Calu3 (cell line): ENCODE results near the gene EFNB1. TPM values are rescaled to one million over a fixed set of nuclear protein-coding genes. Genes with fewer than 3 reads are reported as not detected.
"Not testable (repeated sequence)": the region's sequence is repeated elsewhere in the genome, so short reads cannot be mapped to it uniquely, and the experiment has no call there.

ENCODE experiments used
- BruUV-seq: library from RNA; stranded (reverse); fragments of 400-500 nt; replicated peaks from 2 replicates; lab custom pipeline; 2021; lab: Mats Ljungman, UMichigan
- CTCF ChIA-PET: fragments of 300-600 bp; sonication (Branson Sonifier 250); formaldehyde crosslinking; loops from one replicate; lab custom pipeline; 2022; ENCODE audit warnings: antibody characterized with exemption; lab: Charles Lee
- DNase-seq: peaks from one replicate; pipeline ENCODE4 v3.0.0; 2022
- H3K27ac Mint-ChIP-seq: one replicate; pipeline ENCODE4 v1.8.0; 2022; ENCODE audit warnings: mixed read lengths; ENCODE audit not compliant: unreplicated experiment
- H3K27me3 Mint-ChIP-seq: one replicate; pipeline ENCODE4 v1.8.0; 2022; ENCODE audit warnings: mixed read lengths; ENCODE audit not compliant: unreplicated experiment
- H3K36me3 Mint-ChIP-seq: one replicate; pipeline ENCODE4 v1.8.0; 2022; ENCODE audit warnings: mild to moderate bottlenecking, moderate library complexity, mixed read lengths; ENCODE audit not compliant: insufficient read depth, unreplicated experiment
- H3K4me1 Mint-ChIP-seq: one replicate; pipeline ENCODE4 v1.8.0; 2022; ENCODE audit warnings: mild to moderate bottlenecking, low read depth, mixed read lengths; ENCODE audit not compliant: unreplicated experiment
- H3K4me3 Mint-ChIP-seq: one replicate; pipeline ENCODE4 v1.8.0; 2022; ENCODE audit warnings: mild to moderate bottlenecking, low read depth, moderate library complexity, mixed read lengths; ENCODE audit not compliant: unreplicated experiment
- H3K9me3 Mint-ChIP-seq: one replicate; pipeline ENCODE4 v1.8.0; 2022; ENCODE audit warnings: low read depth, mixed read lengths; ENCODE audit not compliant: unreplicated experiment
- intact Hi-C: fragments of 100-400 bp; cut with micrococcal nuclease; formaldehyde crosslinking; loops from one replicate; pipeline ENCODE4 v1.10.0; 2022; ENCODE audit not compliant: unreplicated experiment
- total RNA-seq: library from RNA; stranded (reverse); gene quantifications from 2 replicates; pipeline ENCODE4 v1.2.3, GENCODE V29; 2022
- TF ChIP-seq, protein P1 (sequence below): fragments of 200-600 bp; IDR thresholded peaks from one replicate; pipeline ENCODE4 v1.8.0; 2022; ENCODE audit warnings: antibody characterized with exemption; ENCODE audit not compliant: unreplicated experiment

The EFNB1 gene
- total RNA-seq, 1 experiment from 2014 or later = 12.6 TPM

DNA sequence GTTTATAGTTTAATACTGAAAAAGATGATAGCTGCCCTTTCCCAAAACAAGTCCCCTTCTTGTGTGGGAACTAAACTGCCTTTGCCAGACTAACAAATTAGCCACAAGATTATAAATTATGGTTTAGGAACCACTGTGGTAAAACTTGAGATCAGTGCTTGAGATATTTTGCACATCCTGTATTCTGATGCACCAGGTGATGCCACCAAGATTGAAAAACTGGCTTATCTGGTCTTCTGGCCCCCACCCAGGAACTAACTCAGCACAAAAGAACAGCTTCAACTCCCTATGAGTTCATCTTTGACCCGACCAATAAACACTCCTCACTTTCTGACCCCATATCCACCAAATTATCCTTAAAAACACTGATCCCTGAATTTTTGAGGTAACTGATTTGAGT lies 36.7 kb upstream of the EFNB1 start:
- no TSS peak for BruUV-seq
- TF ChIP-seq, protein P1, sequence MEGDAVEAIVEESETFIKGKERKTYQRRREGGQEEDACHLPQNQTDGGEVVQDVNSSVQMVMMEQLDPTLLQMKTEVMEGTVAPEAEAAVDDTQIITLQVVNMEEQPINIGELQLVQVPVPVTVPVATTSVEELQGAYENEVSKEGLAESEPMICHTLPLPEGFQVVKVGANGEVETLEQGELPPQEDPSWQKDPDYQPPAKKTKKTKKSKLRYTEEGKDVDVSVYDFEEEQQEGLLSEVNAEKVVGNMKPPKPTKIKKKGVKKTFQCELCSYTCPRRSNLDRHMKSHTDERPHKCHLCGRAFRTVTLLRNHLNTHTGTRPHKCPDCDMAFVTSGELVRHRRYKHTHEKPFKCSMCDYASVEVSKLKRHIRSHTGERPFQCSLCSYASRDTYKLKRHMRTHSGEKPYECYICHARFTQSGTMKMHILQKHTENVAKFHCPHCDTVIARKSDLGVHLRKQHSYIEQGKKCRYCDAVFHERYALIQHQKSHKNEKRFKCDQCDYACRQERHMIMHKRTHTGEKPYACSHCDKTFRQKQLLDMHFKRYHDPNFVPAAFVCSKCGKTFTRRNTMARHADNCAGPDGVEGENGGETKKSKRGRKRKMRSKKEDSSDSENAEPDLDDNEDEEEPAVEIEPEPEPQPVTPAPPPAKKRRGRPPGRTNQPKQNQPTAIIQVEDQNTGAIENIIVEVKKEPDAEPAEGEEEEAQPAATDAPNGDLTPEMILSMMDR = no peak
- Mint-ChIP-seq H3K36me3 (no peaks in the 10 kb centered on the region), H3K27me3 (peaks cover 82% of the 10 kb centered on the region), H3K4me3 (no peak overlapping the region), H3K4me1 (no peaks in the 10 kb centered on the region), H3K27ac (no peak overlapping the region), H3K9me3 (no peaks in the 10 kb centered on the region)
- DNase-seq = no peak
- intact Hi-C loops = no loop called here
- CTCF ChIA-PET = no interaction called here

DNA sequence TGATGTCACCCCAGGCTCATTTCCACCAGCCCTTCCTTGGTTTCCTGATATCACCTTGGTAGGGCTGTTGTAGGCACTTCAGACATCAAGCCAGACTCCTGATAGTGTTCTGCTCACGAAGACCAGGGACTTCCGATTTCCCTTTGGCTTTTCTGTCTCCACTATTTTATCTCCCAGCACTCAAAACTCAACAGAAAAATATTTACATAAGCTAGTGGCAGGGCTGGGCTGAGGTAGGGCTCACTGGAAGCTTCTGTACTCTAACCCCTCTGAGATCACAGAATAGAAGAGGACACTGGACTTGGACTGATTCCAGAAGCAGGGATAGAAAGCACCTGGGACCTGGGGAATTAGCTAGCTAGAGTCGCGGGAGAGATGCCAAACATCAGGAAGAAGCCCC lies 34.4 kb upstream of the EFNB1 start:
- peaks cover 87% of the 10 kb centered on the region for H3K27me3 Mint-ChIP-seq
- TF ChIP-seq, protein P1 = no peak
- no peak overlapping the region for H3K4me3 Mint-ChIP-seq
- no peak overlapping the region for H3K27ac Mint-ChIP-seq
- no peaks in the 10 kb centered on the region for H3K4me1 Mint-ChIP-seq
- no peak for DNase-seq
- BruUV-seq = no TSS peak
- intact Hi-C loops = no loop called here
- no peaks in the 10 kb centered on the region for H3K36me3 Mint-ChIP-seq
- H3K9me3 Mint-ChIP-seq = peaks cover 7% of the 10 kb centered on the region
- CTCF ChIA-PET = no interaction called here

DNA sequence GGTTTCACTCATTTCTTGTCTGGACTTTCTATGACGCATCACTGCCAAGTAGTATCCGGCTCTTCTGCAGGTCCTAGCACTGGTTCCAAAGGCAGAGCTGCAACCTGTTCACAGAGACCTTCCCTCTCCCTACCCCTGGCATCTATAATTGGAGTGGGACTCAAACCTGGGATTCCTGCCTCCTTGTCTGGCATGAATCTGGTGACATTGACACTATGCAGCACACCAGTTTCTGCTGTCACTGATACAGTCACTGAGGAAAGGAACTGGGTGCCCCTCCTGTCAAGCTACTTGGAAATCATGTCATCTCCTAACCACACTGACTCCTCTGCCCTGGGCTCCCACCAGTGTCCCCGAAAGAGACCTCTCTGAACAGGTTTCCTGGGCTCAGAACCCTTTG lies 33.1 kb upstream of the EFNB1 start:
- Mint-ChIP-seq H3K4me1 (no peaks in the 10 kb centered on the region), H3K9me3 (peaks cover 12% of the 10 kb centered on the region), H3K4me3 (no peak overlapping the region), H3K27me3 (peaks cover 87% of the 10 kb centered on the region), H3K36me3 (no peaks in the 10 kb centered on the region), H3K27ac (no peak overlapping the region)
- CTCF ChIA-PET = no interaction called here
- BruUV-seq = no TSS peak
- intact Hi-C loops = no loop called here
- no peak for DNase-seq
- TF ChIP-seq, protein P1 = no peak

DNA sequence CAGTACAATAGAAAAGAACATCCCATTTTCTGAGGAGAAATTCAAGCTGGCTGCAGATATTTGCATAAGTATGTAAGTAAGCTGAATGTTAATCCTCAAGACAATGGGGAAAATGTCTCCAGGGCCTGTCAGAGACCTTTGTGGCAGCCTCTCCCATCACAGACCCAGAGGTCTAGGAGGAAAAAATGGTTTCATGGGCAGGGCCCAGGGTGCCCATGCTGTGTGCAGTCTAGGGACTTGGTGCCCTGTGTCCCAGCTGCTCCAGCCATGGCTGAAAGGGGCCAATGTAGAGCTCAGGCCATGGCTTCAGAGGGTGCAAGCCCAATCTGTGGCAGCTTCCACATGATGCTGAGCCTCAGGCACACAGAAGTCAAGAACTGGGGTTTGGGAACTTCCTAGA lies 30.4 kb upstream of the EFNB1 start:
- BruUV-seq, CTCF ChIA-PET: not testable (repeated sequence)

DNA sequence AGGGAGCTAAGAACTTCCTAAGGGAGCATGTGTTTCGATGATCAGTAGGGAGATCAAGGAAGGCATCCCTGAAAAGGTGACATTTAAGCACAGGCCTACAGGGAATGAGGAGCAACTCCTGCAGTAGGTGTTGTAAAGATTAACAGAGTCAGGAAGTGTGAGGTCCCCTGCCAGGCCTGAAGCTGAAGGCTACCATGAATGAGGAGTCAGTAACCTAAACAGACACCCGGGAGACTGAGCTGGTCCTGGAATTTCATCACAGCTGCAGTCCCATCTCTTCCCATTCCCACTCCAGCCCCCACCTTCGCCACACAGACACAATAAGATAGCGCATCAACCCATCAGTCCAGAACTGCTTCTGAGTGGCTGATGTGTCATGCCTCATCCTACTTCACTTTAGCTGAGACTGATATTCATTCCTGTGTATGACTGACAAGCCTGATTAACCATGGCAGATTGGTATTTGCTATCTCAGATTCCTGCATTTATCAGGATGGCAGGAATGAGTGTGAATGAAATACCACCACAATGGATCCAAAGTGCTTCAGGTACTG lies 27.0 kb upstream of the EFNB1 start:
- H3K27ac Mint-ChIP-seq = no peak overlapping the region
- H3K9me3 Mint-ChIP-seq = peaks cover 12% of the 10 kb centered on the region
- TF ChIP-seq, protein P1 = no peak
- H3K36me3 Mint-ChIP-seq = no peaks in the 10 kb centered on the region
- no peak overlapping the region for H3K4me3 Mint-ChIP-seq
- H3K4me1 Mint-ChIP-seq = no peaks in the 10 kb centered on the region
- intact Hi-C loops = no loop called here
- CTCF ChIA-PET = no interaction called here
- no TSS peak for BruUV-seq
- no peak for DNase-seq
- H3K27me3 Mint-ChIP-seq = peaks cover 63% of the 10 kb centered on the region

More for the DNA sequence above, 30.4 kb upstream of the EFNB1 start:
- H3K4me1 Mint-ChIP-seq, intact Hi-C loops, H3K4me3 Mint-ChIP-seq, H3K27ac Mint-ChIP-seq, H3K36me3 Mint-ChIP-seq, DNase-seq: not testable (repeated sequence)
- Mint-ChIP-seq H3K27me3 (peaks cover 80% of the 10 kb centered on the region), H3K9me3 (peaks cover 12% of the 10 kb centered on the region)
